Smooth muscle cell (in vitro differentiated cells): ENCODE data around the gene KHDC1. TPM values are rescaled to one million over a fixed set of nuclear protein-coding genes. Genes with fewer than 3 reads are reported as not detected.

Source experiments
- DNase-seq: peaks from one replicate; lab custom pipeline; 2025; ENCODE audit not compliant: unreplicated experiment; lab: John Stamatoyannopoulos, UW
- H2AFZ ChIP-seq: fragments of 200-600 bp; sonication (generic); 2 replicates; pipeline ENCODE4 v1.6.0; 2016; ENCODE audit warnings: antibody characterized with exemption, low read depth, mild to moderate bottlenecking
- H3F3A ChIP-seq: fragments of 200-600 bp; sonication (generic); 2 replicates; pipeline ENCODE4 v1.6.0; 2017; ENCODE audit warnings: antibody characterized with exemption, low read depth
- H3K27ac ChIP-seq: fragments of 200-600 bp; sonication (generic); 2 replicates; pipeline ENCODE4 v1.5.1; 2016; ENCODE audit warnings: low read depth, mild to moderate bottlenecking
- H3K27me3 ChIP-seq: fragments of 200-600 bp; sonication (generic); 2 replicates; pipeline ENCODE4 v1.6.1; 2016; ENCODE audit warnings: low read depth, mild to moderate bottlenecking
- H3K36me3 ChIP-seq: fragments of 200-600 bp; sonication (generic); 2 replicates; pipeline ENCODE4 v1.5.1; 2016; ENCODE audit warnings: low read depth
- H3K4me1 ChIP-seq: fragments of 200-600 bp; sonication (generic); 2 replicates; pipeline ENCODE4 v1.5.1; 2016; ENCODE audit warnings: low read depth
- H3K4me2 ChIP-seq: fragments of 200-600 bp; sonication (generic); 2 replicates; pipeline ENCODE4 v1.6.0; 2016; ENCODE audit warnings: mild to moderate bottlenecking
- H3K4me3 ChIP-seq: fragments of 200-600 bp; sonication (generic); 2 replicates; pipeline ENCODE4 v1.5.1; 2016; ENCODE audit warnings: mild to moderate bottlenecking
- H3K79me2 ChIP-seq: fragments of 200-600 bp; sonication (generic); 2 replicates; pipeline ENCODE4 v1.6.0; 2016; ENCODE audit warnings: low read depth, mild to moderate bottlenecking
- H3K9ac ChIP-seq: fragments of 200-600 bp; sonication (generic); 2 replicates; pipeline ENCODE4 v1.6.0; 2016; ENCODE audit warnings: low read depth
- H3K9me3 ChIP-seq: fragments of 200-600 bp; sonication (generic); replicated peaks from 2 replicates; pipeline ENCODE4 v1.5.1; 2016; ENCODE audit warnings: low read depth
- H4K20me1 ChIP-seq: fragments of 200-600 bp; sonication (generic); 2 replicates; pipeline ENCODE4 v1.6.0; 2016; ENCODE audit warnings: low read depth
- WGBS: methylation state at CpG from one replicate; pipeline ENCODE4 v1.1.7; 2016; ENCODE audit warnings: low lambda C conversion rate; 5-methylcytosine and 5-hydroxymethylcytosine counted together
- polyA plus RNA-seq: library from polyadenylated mRNA; unstranded; fragments of >200 nt; fragmentation: Nextera tagmentation; extraction: Ambion mirVana; gene quantifications from 2 replicates; pipeline ENCODE4 v1.2.1, GENCODE V29; 2016
- total RNA-seq: library from RNA; depleted of rRNA; stranded (reverse); fragments of >200 nt; gene quantifications from 2 replicates; pipeline ENCODE4 v1.2.3, GENCODE V29; 2014
- TF ChIP-seq, protein P1 (sequence below): fragments of 200-600 bp; sonication (generic); IDR thresholded peaks from 2 replicates; pipeline ENCODE4 v1.5.1; 2017; ENCODE audit warnings: borderline replicate concordance, mild to moderate bottlenecking, antibody characterized with exemption; ENCODE audit not compliant: insufficient read depth, poor library complexity, severe bottlenecking

The KHDC1 gene
- total and polyA plus RNA-seq, 2 experiments from 2014 or later, result 1.6 to 8.0 TPM

DNA sequence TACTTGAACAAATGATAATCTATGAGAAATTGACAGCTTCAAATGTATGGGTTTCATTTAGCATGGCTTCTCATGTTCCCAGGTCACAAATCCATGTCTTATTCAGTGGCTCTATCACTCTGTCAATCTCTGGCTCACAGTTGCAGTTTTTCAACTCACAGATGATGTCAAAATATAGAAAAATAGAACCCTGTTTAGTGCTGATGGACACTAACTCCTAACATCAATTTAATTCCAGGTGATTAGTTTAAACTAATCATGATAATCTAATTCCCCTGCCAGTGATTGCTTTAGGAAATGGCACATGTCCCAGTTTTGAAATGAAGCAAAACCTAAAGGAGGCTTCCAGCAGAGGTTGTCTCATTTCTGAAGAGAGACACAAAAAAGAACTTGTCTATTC lies 13.0 kb downstream of the KHDC1 start:
- Histone ChIP-seq H2AFZ (no peak overlapping the region), H3K4me2 (no peak overlapping the region), H3K9ac (no peak overlapping the region), H3K36me3 (no peaks in the 10 kb centered on the region), H3K9me3 (no peaks in the 10 kb centered on the region), H3K79me2 (no peaks in the 10 kb centered on the region), H3K4me1 (no peaks in the 10 kb centered on the region), H4K20me1 (no peaks in the 10 kb centered on the region), H3K4me3 (no peak overlapping the region), H3F3A (no peaks in the 10 kb centered on the region), H3K27ac (no peak overlapping the region), H3K27me3 (no peaks in the 10 kb centered on the region)
- TF ChIP-seq, protein P1, sequence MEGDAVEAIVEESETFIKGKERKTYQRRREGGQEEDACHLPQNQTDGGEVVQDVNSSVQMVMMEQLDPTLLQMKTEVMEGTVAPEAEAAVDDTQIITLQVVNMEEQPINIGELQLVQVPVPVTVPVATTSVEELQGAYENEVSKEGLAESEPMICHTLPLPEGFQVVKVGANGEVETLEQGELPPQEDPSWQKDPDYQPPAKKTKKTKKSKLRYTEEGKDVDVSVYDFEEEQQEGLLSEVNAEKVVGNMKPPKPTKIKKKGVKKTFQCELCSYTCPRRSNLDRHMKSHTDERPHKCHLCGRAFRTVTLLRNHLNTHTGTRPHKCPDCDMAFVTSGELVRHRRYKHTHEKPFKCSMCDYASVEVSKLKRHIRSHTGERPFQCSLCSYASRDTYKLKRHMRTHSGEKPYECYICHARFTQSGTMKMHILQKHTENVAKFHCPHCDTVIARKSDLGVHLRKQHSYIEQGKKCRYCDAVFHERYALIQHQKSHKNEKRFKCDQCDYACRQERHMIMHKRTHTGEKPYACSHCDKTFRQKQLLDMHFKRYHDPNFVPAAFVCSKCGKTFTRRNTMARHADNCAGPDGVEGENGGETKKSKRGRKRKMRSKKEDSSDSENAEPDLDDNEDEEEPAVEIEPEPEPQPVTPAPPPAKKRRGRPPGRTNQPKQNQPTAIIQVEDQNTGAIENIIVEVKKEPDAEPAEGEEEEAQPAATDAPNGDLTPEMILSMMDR, result no peak
- DNase-seq, result no peak

GRCh38 chr6:73248192-73248903 lies 14.6 kb downstream of the KHDC1 start:
- Histone ChIP-seq H3K79me2 (no peaks in the 10 kb centered on the region), H3F3A (no peaks in the 10 kb centered on the region), H3K4me3 (no peak overlapping the region), H3K9ac (no peak overlapping the region), H3K9me3 (no peaks in the 10 kb centered on the region), H2AFZ (no peak overlapping the region), H3K36me3 (no peaks in the 10 kb centered on the region), H3K4me2 (no peak overlapping the region), H4K20me1 (no peaks in the 10 kb centered on the region), H3K27ac (no peak overlapping the region), H3K27me3 (no peaks in the 10 kb centered on the region), H3K4me1 (no peaks in the 10 kb centered on the region)
- no peak for DNase-seq
- WGBS, result 97% methylated on average over 5 of the region's 5 CpGs
- TF ChIP-seq, protein P1, result no peak

GRCh38 chr6:73242001-73242400 lies 21.0 kb downstream of the KHDC1 start:
- H3K4me3 ChIP-seq, result no peak overlapping the region
- H3K9ac ChIP-seq, result no peak overlapping the region
- DNase-seq, result no peak
- H3K4me1 ChIP-seq, result no peaks in the 10 kb centered on the region
- H3K4me2 ChIP-seq, result no peak overlapping the region
- TF ChIP-seq, protein P1, result no peak
- no peak overlapping the region for H2AFZ ChIP-seq
- WGBS, result 88% methylated on average over 5 of the region's 5 CpGs
- no peaks in the 10 kb centered on the region for H3K79me2 ChIP-seq
- no peaks in the 10 kb centered on the region for H3F3A ChIP-seq
- no peaks in the 10 kb centered on the region for H3K36me3 ChIP-seq
- H3K27ac ChIP-seq, result no peak overlapping the region
- no peaks in the 10 kb centered on the region for H4K20me1 ChIP-seq
- H3K27me3 ChIP-seq, result no peaks in the 10 kb centered on the region
- H3K9me3 ChIP-seq, result no peaks in the 10 kb centered on the region

GRCh38 chr6:73240730-73241129 lies 22.3 kb downstream of the KHDC1 start:
- Histone ChIP-seq H3K9ac (no peak overlapping the region), H2AFZ (no peak overlapping the region), H3K9me3 (no peaks in the 10 kb centered on the region), H4K20me1 (no peaks in the 10 kb centered on the region), H3K79me2 (no peaks in the 10 kb centered on the region), H3K4me1 (no peaks in the 10 kb centered on the region), H3K36me3 (no peaks in the 10 kb centered on the region), H3K27me3 (no peaks in the 10 kb centered on the region), H3F3A (no peaks in the 10 kb centered on the region), H3K4me3 (no peak overlapping the region), H3K27ac (no peak overlapping the region), H3K4me2 (no peak overlapping the region)
- WGBS, result 96% methylated on average over 4 of the region's 4 CpGs
- DNase-seq, result no peak
- TF ChIP-seq, protein P1, result no peak
